ENCODE measurements around the gene PCNA.
"Not testable (repeated sequence)": the region's sequence is repeated elsewhere in the genome, so short reads cannot be mapped to it uniquely, and the experiment has no call there.

Gene PCNA

GRCh38 chr20:5095454-5095853, 24.3 kb downstream of the PCNA start:
- no peak for DNase-seq

DNA sequence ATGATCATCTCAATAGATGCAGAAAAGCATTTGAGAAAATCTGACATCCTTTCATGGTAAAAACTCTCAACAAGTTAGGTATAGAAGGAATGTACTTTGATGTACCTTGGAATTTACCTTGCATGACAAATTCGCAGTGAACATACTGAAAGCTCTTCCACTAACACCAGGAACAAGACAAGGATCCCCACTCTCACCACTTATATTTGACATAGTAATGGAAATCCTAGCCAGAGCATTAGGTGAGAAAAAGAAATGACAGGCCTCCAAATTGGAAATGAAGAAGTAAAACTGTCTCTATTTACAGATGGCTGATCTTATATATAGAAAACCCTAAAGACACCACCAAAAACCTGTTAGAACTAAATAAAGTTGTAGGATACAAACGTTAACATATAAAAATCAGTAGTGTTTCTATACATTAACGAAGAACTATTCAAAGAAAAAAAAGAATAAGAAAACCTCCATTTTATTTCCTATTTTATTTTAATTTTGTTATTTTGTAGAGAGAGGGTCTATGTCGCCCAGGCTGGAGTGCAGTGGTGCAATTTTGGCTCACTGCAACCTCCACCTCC, 26.9 kb downstream of the PCNA start:
- DNase-seq = no peak

DNA sequence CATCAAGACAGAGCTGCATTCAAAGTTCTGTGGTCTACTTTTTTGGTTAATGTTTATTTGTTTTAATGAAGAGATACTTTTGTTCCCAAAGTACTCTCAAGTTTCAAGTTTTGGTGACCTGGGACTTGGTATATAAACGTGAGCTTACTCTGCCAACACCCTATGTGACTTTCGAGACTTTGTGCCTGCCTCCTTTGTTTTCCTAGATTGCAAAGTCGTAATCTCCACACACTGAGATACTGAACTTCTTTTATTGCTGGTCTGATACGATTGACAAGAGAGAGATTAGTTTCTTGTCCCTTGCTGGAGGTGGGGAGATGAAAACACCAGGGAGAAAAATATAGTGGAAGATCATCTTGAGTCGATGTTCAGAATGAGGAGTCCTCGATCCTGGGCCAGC, 27.9 kb downstream of the PCNA start:
- no peak for DNase-seq

DNA sequence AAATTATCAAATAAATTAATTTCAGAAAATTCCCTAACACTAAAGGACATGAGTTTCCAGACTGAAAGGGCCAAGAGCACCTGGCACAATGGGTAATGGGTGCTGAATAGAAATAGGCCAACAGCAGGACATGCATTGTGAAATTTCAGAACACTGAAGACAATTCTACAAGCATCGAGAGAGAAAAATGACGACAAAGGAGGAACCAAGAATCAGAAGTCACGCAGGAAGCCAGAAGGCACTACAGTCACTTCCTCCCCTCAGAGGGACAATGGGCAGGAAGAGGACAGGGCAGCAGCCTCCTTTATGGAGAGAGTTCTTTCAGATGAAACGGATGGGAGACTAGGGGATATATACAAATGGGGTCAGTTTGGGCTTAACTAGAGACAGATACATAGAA, 29.6 kb downstream of the PCNA start:
- peak in 2 of 6 experiments; percentile 7 to 10 for DNase-seq

DNA sequence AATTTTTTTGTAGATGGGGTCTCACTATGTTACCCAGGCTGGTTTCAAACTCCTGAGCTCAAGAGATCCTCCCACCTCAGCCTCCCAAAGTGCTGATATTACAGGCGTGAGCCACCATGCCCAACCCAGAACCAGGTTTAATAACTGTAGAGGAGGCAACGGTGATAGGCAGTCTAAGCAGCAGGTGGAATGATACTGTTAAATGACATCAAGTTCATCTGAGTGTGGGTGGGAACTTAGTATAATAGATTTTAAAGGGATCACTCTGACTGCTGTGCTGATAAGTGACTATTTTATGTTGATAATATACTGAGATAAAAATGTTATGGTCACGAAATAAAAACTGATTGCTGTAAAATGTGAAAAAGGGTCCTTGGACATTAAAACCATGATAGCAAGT, 31.1 kb downstream of the PCNA start:
- no peak for DNase-seq

- DNase-seq = no peak
These were observed 34.4 kb downstream of the PCNA start for GRCh38 chr20:5085380-5085779.

- DNase-seq = no peak
These were observed 39.3 kb downstream of the PCNA start for GRCh38 chr20:5080384-5080877.

DNA sequence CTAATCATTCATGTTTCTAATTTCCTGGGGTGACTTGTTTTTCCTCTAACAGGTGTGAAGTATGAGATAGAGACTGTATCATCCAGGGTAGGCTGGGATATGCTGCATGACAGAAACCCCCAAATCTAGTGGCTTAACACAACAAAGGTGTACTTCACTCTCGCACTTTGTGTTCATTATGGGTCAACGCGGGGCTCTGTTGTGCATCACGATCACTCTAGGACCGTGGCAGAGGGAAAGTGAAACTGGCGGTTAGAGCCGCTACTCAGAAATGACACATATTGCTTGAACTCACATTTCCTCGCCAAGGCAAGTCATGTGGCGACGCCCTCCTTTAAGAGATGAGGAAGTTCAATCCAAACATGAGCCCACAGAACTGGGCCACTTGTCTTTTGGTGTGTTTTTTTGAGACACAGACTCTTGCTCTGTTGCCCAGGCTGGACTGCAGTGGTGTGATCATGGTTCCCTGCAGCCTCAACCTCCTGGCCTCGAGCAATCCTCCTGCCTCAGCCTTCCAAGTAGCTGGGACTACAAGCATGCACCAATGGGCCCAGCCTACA, 41.3 kb downstream of the PCNA start:
- peak; percentile 23 to 84 (median 55) for DNase-seq

- no peak for DNase-seq
These were observed 41.9 kb downstream of the PCNA start for GRCh38 chr20:5077761-5078387.

DNA sequence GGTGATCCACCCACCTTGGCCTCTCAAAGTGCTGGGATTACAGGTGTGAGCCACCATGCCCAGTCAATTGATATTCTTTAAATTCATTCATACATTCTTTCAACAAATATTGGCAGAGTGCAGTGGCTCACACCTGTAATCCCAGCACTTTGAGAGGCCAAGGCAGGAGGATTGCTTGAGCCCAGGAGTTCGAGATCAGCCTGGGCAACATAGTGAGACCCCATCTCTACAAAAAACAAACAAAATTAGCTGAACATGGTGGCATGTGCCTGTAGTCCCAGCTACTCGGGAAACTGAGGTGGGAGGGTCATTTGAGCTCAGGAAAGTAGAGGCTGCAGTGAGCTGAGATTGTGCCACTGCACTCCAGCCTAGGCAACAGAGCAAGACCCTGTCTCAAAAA, 42.8 kb downstream of the PCNA start:
- DNase-seq = not testable (repeated sequence)

DNA sequence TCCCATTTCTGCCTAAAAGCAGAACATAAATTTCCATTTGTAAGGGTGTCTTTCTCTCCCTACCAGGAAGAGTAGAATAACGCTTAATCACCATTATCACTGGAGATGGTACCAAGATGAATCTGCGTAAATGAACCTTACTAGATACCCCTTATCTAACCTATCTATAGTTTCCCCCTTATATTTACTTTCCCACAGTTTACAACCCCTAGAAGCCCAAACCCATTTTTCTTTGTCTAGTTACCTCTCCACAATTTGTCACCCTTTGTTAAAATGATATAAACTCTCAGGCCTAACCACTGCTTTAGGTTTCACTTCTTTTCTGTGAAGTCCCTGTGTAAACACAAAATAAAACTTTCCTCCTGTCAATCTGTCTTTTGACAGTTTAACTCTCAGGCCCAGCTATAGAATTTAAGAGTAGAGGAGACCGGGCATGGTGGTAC, 45.5 kb downstream of the PCNA start:
- no peak for DNase-seq

GRCh38 chr20:5073660-5074231, 46.0 kb downstream of the PCNA start:
- no peak for DNase-seq

DNA sequence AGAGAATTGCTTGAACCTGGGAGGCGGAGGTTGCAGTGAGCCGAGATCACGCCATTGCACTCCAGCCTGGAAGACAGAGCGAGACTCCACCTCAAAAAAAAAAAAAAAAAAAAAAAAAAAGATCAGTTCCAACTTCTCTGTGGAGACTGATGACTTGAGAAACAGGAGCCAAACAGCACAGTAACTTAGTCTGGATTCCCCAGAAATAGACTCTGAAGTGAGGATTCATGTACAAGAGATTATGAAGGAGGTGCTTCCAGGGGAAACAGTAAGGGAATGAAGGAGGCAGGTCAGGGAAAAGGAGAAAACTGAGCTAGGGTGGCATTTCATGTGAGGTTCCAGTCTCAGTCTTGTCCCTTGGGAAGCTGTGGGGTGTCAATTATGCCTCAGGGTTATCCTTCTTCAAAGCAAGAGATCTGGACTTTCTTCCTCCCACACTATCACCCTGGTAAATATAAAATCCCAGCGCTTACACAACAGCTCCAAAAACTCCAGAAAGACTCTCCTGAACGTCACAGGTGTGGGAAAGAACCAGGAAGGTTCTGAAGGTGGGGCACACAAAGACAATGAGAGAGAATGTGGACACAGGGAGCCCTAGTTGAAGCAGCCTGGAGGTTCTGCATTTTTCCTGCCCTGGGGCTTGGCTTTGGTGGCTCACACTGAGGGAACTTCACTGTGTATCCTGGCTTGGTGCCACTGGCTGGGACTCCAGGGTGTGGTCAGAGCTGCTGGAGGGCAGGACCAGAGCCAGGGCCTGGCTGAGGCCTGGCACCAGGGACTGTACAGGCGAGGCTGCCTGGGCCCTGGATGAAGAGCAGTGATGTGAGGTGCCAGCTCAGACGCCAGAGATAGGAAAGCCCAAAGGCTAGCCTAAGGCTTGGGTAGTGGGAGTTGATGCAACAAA, 46.8 kb downstream of the PCNA start:
- no peak for DNase-seq

DNA sequence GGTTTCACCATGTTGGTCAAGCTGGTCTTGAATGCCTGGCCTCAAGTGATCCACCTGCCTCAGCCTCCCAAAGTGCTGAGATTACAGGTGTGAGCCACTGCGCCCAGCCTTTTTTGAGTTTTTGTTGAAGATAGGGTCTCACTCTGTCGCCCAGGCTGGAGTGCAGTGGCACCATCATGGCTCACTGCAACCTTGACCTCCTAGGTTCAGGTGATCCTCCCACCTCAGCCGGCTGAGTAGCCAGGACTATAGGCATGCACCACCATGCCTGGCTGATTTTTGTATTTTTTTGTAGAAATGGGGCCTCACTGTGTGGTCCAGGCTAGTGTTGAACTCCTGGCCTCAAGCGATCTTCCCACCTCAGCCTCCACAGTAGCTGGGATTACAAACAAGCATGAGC, 47.8 kb downstream of the PCNA start:
- DNase-seq = not testable (repeated sequence)

GRCh38 chr20:5070570-5070969, 49.2 kb downstream of the PCNA start:
- no peak for DNase-seq

DNA sequence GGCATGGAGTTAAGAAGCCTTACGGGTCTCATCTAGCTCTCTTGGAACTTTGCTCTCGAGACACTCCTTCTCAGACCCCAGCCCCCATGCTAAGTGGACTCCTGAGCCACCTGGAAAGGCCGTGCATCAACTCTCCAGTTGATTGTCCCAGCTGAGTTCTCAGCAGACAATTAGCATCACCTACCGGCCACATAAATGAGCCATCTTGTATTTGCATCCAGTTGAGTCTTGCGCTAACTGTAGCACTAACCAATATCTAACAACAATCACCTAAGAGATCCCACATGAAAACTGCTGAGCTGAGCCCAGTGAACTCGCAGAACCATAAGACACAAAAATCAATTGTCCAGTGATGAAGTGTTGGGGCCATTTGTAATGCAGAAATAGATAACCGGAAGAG, 49.7 kb downstream of the PCNA start:
- no peak for DNase-seq

- DNase-seq = no peak
These were observed 50.5 kb downstream of the PCNA start for GRCh38 chr20:5069141-5069806.

DNA sequence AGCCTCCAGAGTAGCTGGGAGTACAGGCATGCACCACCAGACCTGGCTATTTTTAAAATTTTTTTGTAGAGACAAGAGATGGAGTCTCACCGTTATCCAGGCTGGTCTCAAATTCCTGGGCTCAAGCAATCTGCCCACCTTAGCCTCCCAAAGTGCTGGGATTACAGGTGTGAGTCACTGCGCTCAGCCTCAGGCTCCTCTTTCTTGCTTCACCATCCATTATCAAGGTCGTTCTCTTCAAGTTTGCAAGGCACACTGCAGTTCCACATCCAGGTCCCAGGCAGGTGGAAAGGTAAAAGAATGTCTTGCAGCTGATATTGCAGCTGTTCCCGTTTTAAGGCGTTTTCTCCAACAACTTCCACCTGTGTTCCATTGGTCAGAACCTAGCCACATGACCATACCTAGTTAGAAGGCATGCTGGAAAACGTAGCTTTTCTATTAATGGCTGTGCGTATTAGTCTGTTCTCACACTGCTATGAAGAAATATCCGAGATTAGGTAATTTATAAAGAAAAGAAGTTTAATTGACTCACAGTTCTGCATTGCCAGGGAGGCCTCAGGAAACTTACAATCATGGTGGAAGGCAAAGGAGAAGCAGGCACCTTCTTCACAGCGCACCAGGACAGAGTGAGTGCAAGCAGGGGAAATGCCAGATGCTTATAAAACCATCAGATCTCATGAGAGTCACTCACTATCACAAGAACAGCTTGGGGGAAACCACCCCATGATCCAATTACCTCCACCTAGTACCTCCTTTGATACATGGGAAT, 51.7 kb downstream of the PCNA start:
- no peak for DNase-seq

DNA sequence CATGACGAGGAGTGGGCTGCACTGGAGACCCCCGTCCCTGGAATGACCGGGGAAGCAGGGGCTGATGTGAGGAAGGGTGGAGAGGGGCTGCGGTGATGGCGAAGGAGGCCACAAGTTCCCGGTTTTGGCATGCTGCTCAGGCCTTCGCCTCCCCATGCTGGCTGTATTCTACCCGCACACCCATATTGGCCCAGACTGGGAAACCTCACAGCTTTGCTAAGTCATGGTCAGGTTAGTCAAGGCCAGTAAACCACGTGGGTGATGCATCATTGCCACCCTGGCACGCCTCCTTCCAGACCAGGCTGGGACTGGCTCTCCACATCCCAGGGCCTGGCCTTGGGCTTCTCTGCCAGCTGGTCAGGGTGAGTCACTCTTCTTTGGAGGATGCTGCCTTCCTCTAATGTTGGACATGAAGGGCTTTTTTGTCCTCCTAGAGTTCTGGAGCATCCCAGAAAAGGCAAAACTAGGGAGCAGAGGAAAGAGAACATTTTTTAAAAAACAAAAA, 53.8 kb downstream of the PCNA start:
- DNase-seq = no peak

DNA sequence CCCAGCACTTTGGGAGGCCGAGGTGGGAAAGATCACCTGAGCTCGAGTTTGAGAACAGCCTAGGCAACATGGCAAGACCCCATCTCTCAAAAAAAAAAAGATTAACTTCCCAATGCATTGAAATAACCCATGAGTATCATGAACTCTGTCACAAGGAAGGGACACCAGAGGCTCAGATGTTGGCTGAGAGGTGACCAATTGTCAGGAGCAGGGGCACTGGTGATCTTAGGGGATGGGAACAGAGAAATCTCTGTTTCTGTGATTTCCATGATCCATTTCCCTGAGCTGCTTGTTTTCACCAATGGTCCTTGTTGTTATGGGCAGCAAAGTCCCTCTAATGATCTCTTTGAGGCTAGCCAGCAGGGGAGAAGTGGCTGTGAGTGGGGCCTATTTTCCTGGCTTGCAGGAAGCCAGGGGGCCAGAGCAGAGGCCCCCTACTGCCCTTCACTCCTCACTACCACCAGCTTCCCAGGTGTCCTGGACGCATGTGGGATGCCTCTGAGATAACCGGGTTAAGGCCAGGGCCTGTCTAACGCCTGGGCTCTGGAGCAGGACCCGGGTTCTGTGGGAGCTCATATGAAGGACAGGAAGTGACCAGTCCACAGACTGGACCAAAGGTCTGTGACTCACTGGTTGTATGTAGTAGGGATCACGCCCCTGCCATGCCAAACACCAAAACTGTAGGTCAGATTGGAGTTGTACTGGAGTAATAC, 54.4 kb downstream of the PCNA start:
- DNase-seq = no peak
